Liver (tissue), 10 donors: Measurements from ENCODE around the gene FMO1. TPM values are rescaled to one million over a fixed set of nuclear protein-coding genes. Genes with fewer than 3 reads are reported as not detected.

ENCODE experiments used
- DNase-seq: peaks from one replicate; pipeline ENCODE4 v3.0.0-alpha.2; 2017; ENCODE audit warnings: low spot score
- H3K27ac ChIP-seq, 2 donors: one replicate each; pipeline ENCODE4 v1.7.0; 2013; ENCODE audit warnings: inconsistent platforms in 2 of 2, low read length in 2 of 2, control low read depth in 1 of 2, low read depth in 1 of 2, mild to moderate bottlenecking in 1 of 2
- H3K27me3 ChIP-seq, 4 donors: one replicate each; pipeline versions ENCODE4 v1.6.1 to v1.7.0; 2013; ENCODE audit warnings: low read length in 3 of 4, inconsistent platforms in 1 of 4, mild to moderate bottlenecking in 1 of 4, moderate library complexity in 1 of 4; ENCODE audit not compliant: control insufficient read depth in 4 of 4, insufficient read depth in 4 of 4
- H3K36me3 ChIP-seq, 4 donors: one replicate each; pipeline versions ENCODE4 v1.6.1 to v1.7.0; 2013; ENCODE audit warnings: low read length in 3 of 4, mild to moderate bottlenecking in 3 of 4, low read depth in 1 of 4, moderate library complexity in 1 of 4; ENCODE audit not compliant: control insufficient read depth in 4 of 4, insufficient read depth in 3 of 4
- H3K4me1 ChIP-seq, 4 donors: one replicate each; pipeline versions ENCODE4 v1.6.1 to v1.7.0; 2013; ENCODE audit warnings: low read length in 3 of 4, mild to moderate bottlenecking in 3 of 4, moderate library complexity in 1 of 4; ENCODE audit not compliant: control insufficient read depth in 4 of 4, insufficient read depth in 4 of 4
- H3K4me3 ChIP-seq, 3 donors: one replicate each; pipeline versions ENCODE4 v1.6.1 to v1.7.0; 2013; ENCODE audit warnings: low read length in 3 of 3, control low read depth in 1 of 3, low read depth in 1 of 3, mild to moderate bottlenecking in 1 of 3
- H3K9ac ChIP-seq, 2 donors: one replicate each; pipeline ENCODE4 v1.7.0; 2013; ENCODE audit warnings: low read length in 2 of 2, mild to moderate bottlenecking in 2 of 2, moderate library complexity in 2 of 2, control low read depth in 1 of 2, low read depth in 1 of 2
- H3K9me3 ChIP-seq, 4 donors: one replicate each; pipeline versions ENCODE4 v1.6.1 to v1.7.0; 2013; ENCODE audit warnings: low read length in 3 of 4; ENCODE audit not compliant: control insufficient read depth in 4 of 4
- ATF3 ChIP-seq: IDR thresholded peaks from 2 replicates; pipeline ENCODE4 v1.6.1; 2016; ENCODE audit warnings: antibody characterized with exemption
- EGR1 ChIP-seq, 2 donors: IDR thresholded peaks; 2 replicates each; pipeline ENCODE4 v1.6.1; 2016 to 2018; ENCODE audit warnings: antibody characterized with exemption in 2 of 2, low read depth in 2 of 2
- FOXA1 ChIP-seq: IDR thresholded peaks from 2 replicates; pipeline ENCODE4 v1.6.1; 2016; ENCODE audit warnings: antibody characterized with exemption
- FOXA2 ChIP-seq: IDR thresholded peaks from 2 replicates; pipeline ENCODE4 v1.6.1; 2016; ENCODE audit warnings: antibody characterized with exemption
- GABPA ChIP-seq, 2 donors: IDR thresholded peaks in 1 of 2; conservative IDR thresholded peaks in 1 of 2; 2 replicates each; pipeline ENCODE4 v1.6.1; 2016; ENCODE audit warnings: antibody characterized with exemption in 2 of 2, mild to moderate bottlenecking in 1 of 2, moderate library complexity in 1 of 2
- HNF4A ChIP-seq, 2 donors: conservative IDR thresholded peaks; 2 replicates each; pipeline ENCODE4 v1.6.1; 2016; ENCODE audit warnings: antibody characterized with exemption in 2 of 2, mild to moderate bottlenecking in 2 of 2
- HNF4G ChIP-seq: IDR thresholded peaks from 2 replicates; pipeline ENCODE4 v1.6.1; 2016; ENCODE audit warnings: antibody characterized with exemption
- JUND ChIP-seq, 2 donors: IDR thresholded peaks; 2 replicates each; pipeline ENCODE4 v1.6.1; 2016; ENCODE audit warnings: antibody characterized with exemption in 2 of 2
- MAX ChIP-seq: IDR thresholded peaks from 2 replicates; pipeline ENCODE4 v1.6.1; 2016; ENCODE audit warnings: antibody characterized with exemption
- NR2F2 ChIP-seq: IDR thresholded peaks from 2 replicates; pipeline ENCODE4 v1.6.1; 2016; ENCODE audit warnings: antibody characterized with exemption
- RAD21 ChIP-seq, 2 donors: IDR thresholded peaks; 2 replicates each; pipeline ENCODE4 v1.6.1; 2016; ENCODE audit warnings: antibody characterized with exemption in 2 of 2, mild to moderate bottlenecking in 2 of 2
- RXRA ChIP-seq, 2 donors: IDR thresholded peaks; 2 replicates each; pipeline ENCODE4 v1.6.1; 2017 to 2018; ENCODE audit warnings: antibody characterized with exemption in 2 of 2, mild to moderate bottlenecking in 1 of 2
- SP1 ChIP-seq: IDR thresholded peaks from 2 replicates; pipeline ENCODE4 v1.6.1; 2018; ENCODE audit warnings: antibody characterized with exemption, mild to moderate bottlenecking
- TAF1 ChIP-seq: conservative IDR thresholded peaks from 2 replicates; pipeline ENCODE4 v1.6.1; 2016; ENCODE audit warnings: antibody characterized with exemption, mild to moderate bottlenecking
- YY1 ChIP-seq: IDR thresholded peaks from 2 replicates; pipeline ENCODE4 v1.6.1; 2016; ENCODE audit warnings: antibody characterized with exemption, mild to moderate bottlenecking
- WGBS: extraction: QIAGEN DNeasy Blood & Tissue Kit; methylation state at CpG from one replicate; pipeline ENCODE4 v1.1.7; 2013; 5-methylcytosine and 5-hydroxymethylcytosine counted together
- polyA plus RNA-seq, 2 donors: library from polyadenylated mRNA; stranded (reverse) in 1 of 2; unstranded in 1 of 2; fragments of 200-250 nt in 1 of 2; fragments of >200 nt in 1 of 2; fragmentation: Nextera tagmentation in 1 of 2; extraction: Ambion mirVana in 1 of 2; gene quantifications; one replicate each; pipeline versions ENCODE4 v1.2.1 to v1.2.3, GENCODE V29; 2013 to 2015
- small RNA-seq: library from RNA; depleted of rRNA; stranded (forward); fragments of <200 nt; gene quantifications from one replicate; pipeline ENCODE3, GENCODE V24; 2014
- total RNA-seq, 2 donors: library from RNA; depleted of rRNA; stranded (reverse); fragments of >200 nt; gene quantifications; one replicate each; pipeline ENCODE4 v1.2.3, GENCODE V29; 2014
- TF ChIP-seq, protein P1 (sequence below): IDR thresholded peaks from 2 replicates; pipeline ENCODE4 v1.6.1; 2016; ENCODE audit warnings: antibody characterized with exemption
- TF ChIP-seq, protein P2 (sequence below): fragments of 150-350 bp; IDR thresholded peaks from 2 replicates; pipeline ENCODE4 v1.5.1; 2017; ENCODE audit warnings: improper control_type of control experiment, low read depth, low read length; ENCODE audit not compliant: missing input control
- TF ChIP-seq, protein P3 (sequence below): IDR thresholded peaks from 2 replicates; pipeline ENCODE4 v1.6.1; 2016; ENCODE audit warnings: antibody characterized with exemption, mild to moderate bottlenecking
- donor health status: healthy.
- donor health status: healthy.
- donor health status: healthy.
- donor health status: healthy.
- donor health status: healthy.

The FMO1 gene
- total and polyA plus RNA-seq, 4 donors = 0.13 to 26.3 (median 0.62) TPM

DNA sequence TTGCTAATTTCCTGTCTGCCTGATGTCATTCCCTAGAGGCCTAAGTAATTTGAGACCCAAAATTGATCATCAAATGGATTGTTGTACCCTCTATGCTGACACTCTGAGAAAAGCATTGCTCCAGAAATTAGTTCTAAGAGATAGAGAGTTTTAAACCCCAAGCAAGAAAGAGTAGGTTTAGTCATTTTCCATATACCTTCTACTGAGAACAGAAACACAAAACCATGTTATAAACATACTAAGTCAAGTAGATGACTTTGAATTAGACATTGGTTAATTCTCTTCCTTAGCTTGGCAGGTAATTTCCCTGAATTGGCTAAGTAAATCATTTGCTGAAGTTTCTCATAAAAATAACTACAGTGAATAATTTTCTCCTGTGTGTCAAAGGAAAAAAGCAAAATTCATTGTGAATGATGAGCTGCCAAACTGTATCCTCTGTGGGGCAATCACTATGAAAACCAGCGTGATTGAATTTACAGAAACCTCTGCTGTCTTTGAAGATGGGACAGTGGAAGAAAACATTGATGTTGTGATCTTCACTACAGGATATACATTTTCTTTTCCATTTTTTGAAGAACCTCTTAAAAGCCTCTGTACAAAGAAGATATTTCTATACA is 85.8 kb downstream of the FMO1 start:
- peaks cover 2 to 25% (median 14%) of the 10 kb centered on the region in 4 donors for H3K4me1 ChIP-seq
- DNase-seq = no peak
- H3K9ac ChIP-seq = no peak overlapping the region
- TF ChIP-seq GABPA (IDR thresholded peaks at IDR 0.05 in 1 of 2, conservative IDR thresholded peaks at IDR 0.05 in 1 of 2) (no peak), SP1 (no peak), HNF4G (no peak), YY1 (no peak), HNF4A (conservative IDR thresholded peaks at IDR 0.05) (no peak), JUND (IDR thresholded peaks at IDR 0.05) (no peak), FOXA1 (no peak), TAF1 (no peak), FOXA2 (no peak), RAD21 (IDR thresholded peaks at IDR 0.05) (no peak), RXRA (IDR thresholded peaks at IDR 0.05) (no peak), ATF3 (no peak), NR2F2 (no peak), EGR1 (IDR thresholded peaks at IDR 0.05; ENCODE audit: low read depth in 2 of 2) (no peak), MAX (no peak)
- TF ChIP-seq, protein P1, sequence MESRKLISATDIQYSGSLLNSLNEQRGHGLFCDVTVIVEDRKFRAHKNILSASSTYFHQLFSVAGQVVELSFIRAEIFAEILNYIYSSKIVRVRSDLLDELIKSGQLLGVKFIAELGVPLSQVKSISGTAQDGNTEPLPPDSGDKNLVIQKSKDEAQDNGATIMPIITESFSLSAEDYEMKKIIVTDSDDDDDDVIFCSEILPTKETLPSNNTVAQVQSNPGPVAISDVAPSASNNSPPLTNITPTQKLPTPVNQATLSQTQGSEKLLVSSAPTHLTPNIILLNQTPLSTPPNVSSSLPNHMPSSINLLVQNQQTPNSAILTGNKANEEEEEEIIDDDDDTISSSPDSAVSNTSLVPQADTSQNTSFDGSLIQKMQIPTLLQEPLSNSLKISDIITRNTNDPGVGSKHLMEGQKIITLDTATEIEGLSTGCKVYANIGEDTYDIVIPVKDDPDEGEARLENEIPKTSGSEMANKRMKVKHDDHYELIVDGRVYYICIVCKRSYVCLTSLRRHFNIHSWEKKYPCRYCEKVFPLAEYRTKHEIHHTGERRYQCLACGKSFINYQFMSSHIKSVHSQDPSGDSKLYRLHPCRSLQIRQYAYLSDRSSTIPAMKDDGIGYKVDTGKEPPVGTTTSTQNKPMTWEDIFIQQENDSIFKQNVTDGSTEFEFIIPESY = no peak
- TF ChIP-seq, protein P2, sequence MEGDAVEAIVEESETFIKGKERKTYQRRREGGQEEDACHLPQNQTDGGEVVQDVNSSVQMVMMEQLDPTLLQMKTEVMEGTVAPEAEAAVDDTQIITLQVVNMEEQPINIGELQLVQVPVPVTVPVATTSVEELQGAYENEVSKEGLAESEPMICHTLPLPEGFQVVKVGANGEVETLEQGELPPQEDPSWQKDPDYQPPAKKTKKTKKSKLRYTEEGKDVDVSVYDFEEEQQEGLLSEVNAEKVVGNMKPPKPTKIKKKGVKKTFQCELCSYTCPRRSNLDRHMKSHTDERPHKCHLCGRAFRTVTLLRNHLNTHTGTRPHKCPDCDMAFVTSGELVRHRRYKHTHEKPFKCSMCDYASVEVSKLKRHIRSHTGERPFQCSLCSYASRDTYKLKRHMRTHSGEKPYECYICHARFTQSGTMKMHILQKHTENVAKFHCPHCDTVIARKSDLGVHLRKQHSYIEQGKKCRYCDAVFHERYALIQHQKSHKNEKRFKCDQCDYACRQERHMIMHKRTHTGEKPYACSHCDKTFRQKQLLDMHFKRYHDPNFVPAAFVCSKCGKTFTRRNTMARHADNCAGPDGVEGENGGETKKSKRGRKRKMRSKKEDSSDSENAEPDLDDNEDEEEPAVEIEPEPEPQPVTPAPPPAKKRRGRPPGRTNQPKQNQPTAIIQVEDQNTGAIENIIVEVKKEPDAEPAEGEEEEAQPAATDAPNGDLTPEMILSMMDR = no peak
- TF ChIP-seq, protein P3, sequence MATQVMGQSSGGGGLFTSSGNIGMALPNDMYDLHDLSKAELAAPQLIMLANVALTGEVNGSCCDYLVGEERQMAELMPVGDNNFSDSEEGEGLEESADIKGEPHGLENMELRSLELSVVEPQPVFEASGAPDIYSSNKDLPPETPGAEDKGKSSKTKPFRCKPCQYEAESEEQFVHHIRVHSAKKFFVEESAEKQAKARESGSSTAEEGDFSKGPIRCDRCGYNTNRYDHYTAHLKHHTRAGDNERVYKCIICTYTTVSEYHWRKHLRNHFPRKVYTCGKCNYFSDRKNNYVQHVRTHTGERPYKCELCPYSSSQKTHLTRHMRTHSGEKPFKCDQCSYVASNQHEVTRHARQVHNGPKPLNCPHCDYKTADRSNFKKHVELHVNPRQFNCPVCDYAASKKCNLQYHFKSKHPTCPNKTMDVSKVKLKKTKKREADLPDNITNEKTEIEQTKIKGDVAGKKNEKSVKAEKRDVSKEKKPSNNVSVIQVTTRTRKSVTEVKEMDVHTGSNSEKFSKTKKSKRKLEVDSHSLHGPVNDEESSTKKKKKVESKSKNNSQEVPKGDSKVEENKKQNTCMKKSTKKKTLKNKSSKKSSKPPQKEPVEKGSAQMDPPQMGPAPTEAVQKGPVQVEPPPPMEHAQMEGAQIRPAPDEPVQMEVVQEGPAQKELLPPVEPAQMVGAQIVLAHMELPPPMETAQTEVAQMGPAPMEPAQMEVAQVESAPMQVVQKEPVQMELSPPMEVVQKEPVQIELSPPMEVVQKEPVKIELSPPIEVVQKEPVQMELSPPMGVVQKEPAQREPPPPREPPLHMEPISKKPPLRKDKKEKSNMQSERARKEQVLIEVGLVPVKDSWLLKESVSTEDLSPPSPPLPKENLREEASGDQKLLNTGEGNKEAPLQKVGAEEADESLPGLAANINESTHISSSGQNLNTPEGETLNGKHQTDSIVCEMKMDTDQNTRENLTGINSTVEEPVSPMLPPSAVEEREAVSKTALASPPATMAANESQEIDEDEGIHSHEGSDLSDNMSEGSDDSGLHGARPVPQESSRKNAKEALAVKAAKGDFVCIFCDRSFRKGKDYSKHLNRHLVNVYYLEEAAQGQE = no peak
- no peaks in the 10 kb centered on the region for H3K27me3 ChIP-seq
- H3K27ac ChIP-seq = no peak overlapping the region
- H3K9me3 ChIP-seq = no peaks in the 10 kb centered on the region
- peaks cover 0 to 11% (median 6%) of the 10 kb centered on the region in 4 donors for H3K36me3 ChIP-seq
- WGBS = 94% methylated on average over 1 of the region's 1 CpG
- H3K4me3 ChIP-seq = no peak overlapping the region

Small RNA genes lying within 50 kb of the gene (small RNA-seq; reads per million reads assigned to genes)
- not detected for gene RF00019

Other genes with a start within 250 kb of the FMO1 start
- gene FMO3, start 157.6 kb upstream of the FMO1 start, total RNA-seq = 100 to 1,000 TPM in 1 of 2 donors, 10 to 100 TPM in 1; 11.1 to 276 TPM
- gene FMO3, start 157.6 kb upstream of the FMO1 start, polyA plus RNA-seq = 100 to 1,000 TPM in 1 of 2 donors, 10 to 100 TPM in 1; 99.5 to 147 TPM
- under 1 TPM; 0.14 to 0.84 TPM for gene FMO2, start 63.2 kb upstream of the FMO1 start, total RNA-seq
- 1 to 10 TPM; 1.4 to 1.6 TPM for gene FMO2, start 63.2 kb upstream of the FMO1 start, polyA plus RNA-seq
- 10 to 100 TPM in 1 of 2 donors, 1 to 10 TPM in 1; 7.2 to 26.9 TPM for gene FMO4, start 65.7 kb downstream of the FMO1 start, total RNA-seq
- 10 to 100 TPM in 1 of 2 donors, 1 to 10 TPM in 1; 7.6 to 11.0 TPM for gene FMO4, start 65.7 kb downstream of the FMO1 start, polyA plus RNA-seq
- 10 to 100 TPM; 33.6 to 35.1 TPM for gene PRRC2C, start 237.0 kb downstream of the FMO1 start, total RNA-seq
- 10 to 100 TPM; 13.6 to 41.9 TPM for gene PRRC2C, start 237.0 kb downstream of the FMO1 start, polyA plus RNA-seq